NT2/D1 (cell line): Measurements from ENCODE around the gene CBX1.

Experiments
- SUZ12 ChIP-seq: IDR thresholded peaks from 2 replicates; pipeline ENCODE4 v1.6.1; 2011; ENCODE audit not compliant: insufficient read length, insufficient read depth; ENCODE audit errors: extremely low read depth
- YY1 ChIP-seq: IDR thresholded peaks from 2 replicates; pipeline ENCODE4 v1.6.1; 2011; ENCODE audit not compliant: insufficient read length, insufficient read depth
- ZNF274 ChIP-seq: IDR thresholded peaks from 2 replicates; pipeline ENCODE4 v1.6.1; 2011; ENCODE audit warnings: mild to moderate bottlenecking, low read depth, low read length

GRCh38 chr17:48126532-48126850 lies 25.2 kb upstream of the CBX1 start:
- TF ChIP-seq YY1 (no peak), ZNF274 (no peak), SUZ12 (no peak)
